AG20443 (cell line): Measurements from ENCODE around the gene TNFAIP8L3.
A peak's percentile ranks its signal among the peaks of the same experiment; 100 is the strongest.
"Not testable (repeated sequence)": the region's sequence is repeated elsewhere in the genome, so short reads cannot be mapped to it uniquely, and the experiment has no call there.

Experiments
- DNase-seq: peaks from one replicate; pipeline ENCODE4 v3.0.0; 2012; ENCODE audit warnings: low spot score, mixed read lengths

Gene TNFAIP8L3

GRCh38 chr15:51060030-51060673 is 34.6 kb downstream of the TNFAIP8L3 start:
- DNase-seq, result no peak

DNA sequence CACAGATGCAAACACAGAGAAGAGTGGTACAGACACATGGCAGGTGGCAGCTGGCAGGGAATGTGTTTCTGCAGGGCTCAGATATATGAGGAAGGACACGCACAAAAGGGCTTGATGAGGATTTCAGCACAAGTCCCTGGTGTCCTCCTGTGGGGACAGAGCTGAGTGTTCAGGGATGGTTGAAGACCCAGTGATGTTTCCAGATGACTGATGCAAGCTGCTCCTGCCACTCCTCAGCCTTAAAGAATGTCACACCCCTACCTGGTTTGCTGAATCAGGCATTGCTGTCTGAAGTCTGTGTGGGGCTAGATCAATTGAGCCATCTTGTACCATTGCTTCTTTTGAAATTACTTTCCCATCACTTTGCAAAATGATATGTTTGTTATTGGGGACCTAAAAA is 40.2 kb downstream of the TNFAIP8L3 start:
- DNase-seq, result no peak

DNA sequence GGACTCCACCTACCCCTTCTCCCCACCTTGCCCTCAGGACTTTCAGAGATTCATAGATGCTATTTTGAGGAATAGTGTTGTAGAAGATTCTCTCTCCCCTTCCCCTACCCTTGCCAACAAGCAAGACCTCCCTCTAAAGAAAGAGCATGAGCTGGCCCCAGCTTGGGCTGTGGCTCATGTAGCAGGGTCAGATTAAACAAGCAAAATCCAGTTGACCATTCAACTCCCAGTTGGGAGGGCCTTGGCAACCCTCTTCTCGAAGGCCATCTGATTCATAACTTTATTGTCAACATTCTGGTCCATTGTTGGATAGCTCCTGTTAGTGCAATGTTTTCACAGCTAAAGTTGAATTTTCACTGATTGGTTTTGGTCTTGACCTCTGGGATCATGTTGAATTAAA is 41.1 kb downstream of the TNFAIP8L3 start:
- DNase-seq, result no peak

- peak; percentile 55 for DNase-seq
These were observed 42.9 kb downstream of the TNFAIP8L3 start for GRCh38 chr15:51051776-51052175.

DNA sequence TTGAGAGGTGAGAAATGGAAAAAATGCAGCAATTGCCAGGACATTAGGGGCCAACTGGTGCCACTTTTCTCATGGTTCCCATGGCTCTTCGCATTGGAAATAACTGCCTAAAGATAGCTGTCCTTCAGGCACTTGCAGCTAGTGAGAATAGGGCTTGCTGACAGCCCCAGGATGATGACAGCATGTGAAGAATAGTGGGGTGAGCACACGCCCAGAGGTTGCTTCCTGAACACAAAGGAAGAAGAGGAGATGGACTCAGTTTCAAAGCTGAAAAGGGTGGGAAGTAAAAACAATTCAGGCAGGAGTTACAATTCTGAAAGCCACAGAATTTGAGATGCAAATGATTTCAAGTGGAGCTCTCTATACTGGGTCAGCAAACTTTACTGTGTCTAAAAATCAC is 45.6 kb downstream of the TNFAIP8L3 start:
- no peak for DNase-seq

DNA sequence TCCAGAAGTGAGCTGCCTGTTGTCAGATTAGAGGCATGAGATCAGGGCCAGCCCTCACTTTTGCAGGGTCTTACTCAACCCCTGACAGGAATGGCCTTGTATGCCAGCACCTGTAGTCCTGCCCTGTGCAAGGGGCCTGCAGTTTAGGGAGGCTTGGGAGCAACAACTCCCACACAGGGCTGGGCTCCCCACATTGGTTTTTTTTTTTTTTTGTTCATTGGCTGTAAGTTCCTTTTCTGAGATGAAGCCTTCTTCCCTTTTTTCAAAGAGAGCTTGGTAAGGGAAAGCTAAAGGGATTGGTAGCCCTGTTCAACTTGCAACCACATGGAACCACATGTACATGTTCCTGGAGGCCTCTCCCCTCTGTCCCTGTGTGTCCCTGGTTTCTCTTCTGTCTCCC is 46.4 kb downstream of the TNFAIP8L3 start:
- DNase-seq, result peak; percentile 2

GRCh38 chr15:51046799-51047449 is 47.8 kb downstream of the TNFAIP8L3 start:
- DNase-seq, result peak; percentile 10

DNA sequence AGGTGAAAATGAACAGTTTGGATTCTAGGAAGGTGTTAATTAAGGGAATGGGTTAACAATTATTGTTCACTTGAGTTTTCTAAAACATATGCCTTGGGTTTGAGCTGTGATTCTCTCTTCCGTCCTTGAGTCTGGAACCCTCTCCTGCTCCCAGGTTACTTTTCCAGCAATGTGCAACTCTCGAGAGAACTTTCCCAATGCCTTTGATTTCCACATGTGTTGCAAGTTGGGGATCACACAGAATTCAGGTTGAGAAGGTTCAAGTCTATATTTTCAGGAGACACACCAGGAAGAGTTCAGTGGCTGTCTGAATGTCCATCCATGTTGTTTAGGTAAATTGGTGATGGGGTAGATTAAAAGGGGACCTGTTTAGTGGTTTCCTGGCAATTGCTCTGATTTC is 48.7 kb downstream of the TNFAIP8L3 start:
- DNase-seq, result peak; percentile 2

DNA sequence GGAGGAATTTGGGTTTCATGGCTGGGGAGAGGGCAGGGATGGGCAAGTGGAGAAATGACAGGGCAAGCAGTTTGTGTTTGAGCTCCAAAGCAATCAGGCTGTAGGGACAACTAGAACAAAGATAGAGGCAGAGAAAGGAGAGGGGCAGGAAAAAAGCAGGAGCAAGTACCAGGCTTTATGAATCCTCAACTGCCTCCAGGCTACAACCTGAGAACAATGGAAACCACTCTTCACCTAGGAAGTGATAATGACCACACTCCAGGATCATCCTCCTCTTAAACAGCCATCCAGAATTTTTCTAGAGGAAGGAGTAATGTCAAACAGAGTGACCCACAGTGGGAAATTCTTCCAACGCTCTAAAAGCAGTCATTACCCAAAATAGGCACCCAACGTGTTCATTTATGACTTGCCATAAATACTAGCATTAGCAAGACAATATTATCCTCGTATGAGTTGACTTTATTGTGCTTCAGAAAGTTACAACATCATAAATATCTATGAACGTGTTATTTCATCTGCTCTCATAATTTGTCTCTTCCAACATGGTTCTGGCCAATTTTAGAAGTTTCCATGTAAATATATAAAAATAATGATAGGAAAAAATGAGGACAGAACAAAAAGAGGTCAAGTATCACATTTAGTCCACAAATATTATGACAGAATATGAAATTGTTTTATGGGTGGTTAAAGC is 50.5 kb downstream of the TNFAIP8L3 start:
- no peak for DNase-seq

DNA sequence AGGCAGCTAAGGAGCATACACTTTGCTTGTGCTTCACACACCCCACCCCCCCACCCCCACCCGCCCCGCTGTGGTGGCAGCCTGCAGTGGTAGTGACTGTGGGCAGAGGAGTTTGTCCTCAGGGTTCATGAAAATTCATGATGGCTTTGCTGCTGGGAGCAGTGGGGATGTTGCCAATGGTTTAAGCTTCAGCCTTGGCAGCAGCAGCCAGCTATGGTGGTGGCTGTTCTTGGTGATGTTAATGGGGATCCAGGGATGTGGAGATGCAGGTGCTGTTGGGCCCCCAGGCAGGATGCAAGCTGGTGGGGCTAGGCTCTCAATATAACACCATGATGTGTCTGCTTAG is 55.8 kb downstream of the TNFAIP8L3 start:
- no peak for DNase-seq

DNA sequence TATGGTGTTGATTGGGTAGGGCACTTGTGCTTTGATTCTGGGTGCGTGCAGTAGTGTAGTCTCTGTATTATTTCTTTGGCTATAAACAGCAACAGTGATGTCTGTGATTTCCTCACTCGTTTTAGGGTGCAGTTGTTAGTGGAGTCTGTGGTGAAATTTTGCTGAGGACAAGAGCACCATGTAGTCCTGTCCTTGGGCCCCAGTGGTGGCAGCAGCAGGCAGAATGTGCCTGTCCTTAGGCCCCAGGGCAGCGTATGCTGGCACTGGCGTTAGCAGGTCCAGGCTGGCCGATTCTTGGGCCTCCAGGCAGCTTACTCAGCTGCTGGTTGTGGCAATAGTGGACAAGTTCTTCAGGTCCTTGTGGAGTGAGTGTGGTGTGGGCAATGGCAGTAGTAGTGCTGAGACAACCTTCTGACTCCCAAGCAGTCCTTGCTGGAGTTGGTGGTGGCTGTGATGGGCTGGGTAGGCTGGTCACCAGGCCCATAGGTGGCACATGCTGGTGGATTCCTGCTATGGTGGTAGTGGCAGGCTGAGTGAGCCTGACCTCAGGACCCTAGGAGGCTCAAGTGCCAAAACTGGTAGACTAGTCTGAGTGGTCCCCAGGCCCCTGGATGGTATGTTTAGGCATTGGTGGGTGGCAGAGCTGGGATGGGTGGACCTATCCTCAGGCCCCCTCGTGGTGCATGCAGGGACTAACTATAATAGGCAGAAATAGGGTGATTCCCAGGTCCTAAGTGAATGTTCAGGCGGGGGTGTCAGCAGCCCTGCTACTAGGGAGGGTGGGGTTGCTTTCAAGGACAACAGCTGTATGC is 56.3 kb downstream of the TNFAIP8L3 start:
- DNase-seq, result no peak

DNA sequence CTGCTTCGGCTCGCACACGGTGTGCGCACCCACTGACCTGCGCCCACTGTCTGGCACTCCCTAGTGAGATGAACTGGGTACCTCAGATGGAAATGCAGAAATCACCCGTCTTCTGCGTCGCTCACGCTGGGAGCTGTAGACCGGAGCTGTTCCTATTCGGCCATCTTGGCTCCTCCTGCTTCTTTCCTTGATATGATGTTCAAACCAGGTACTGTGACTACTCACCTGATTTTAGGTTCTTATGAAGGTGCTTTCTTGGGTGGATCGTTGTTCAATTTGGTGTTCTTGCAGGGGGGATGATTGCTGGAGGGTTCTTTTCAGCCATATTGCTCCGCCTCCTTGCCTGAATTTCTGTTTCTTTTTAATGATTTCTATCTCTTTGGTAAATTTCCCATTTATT is 57.2 kb downstream of the TNFAIP8L3 start:
- DNase-seq, result not testable (repeated sequence)

GRCh38 chr15:51030649-51031316 is 63.9 kb downstream of the TNFAIP8L3 start:
- DNase-seq, result peak; percentile 73

- no peak for DNase-seq
These were observed 69.3 kb downstream of the TNFAIP8L3 start for GRCh38 chr15:51025454-51025846.

- peak; percentile 26 for DNase-seq
These were observed 69.8 kb downstream of the TNFAIP8L3 start for GRCh38 chr15:51024735-51025453.

GRCh38 chr15:51023499-51023898 is 71.2 kb downstream of the TNFAIP8L3 start:
- DNase-seq, result no peak

DNA sequence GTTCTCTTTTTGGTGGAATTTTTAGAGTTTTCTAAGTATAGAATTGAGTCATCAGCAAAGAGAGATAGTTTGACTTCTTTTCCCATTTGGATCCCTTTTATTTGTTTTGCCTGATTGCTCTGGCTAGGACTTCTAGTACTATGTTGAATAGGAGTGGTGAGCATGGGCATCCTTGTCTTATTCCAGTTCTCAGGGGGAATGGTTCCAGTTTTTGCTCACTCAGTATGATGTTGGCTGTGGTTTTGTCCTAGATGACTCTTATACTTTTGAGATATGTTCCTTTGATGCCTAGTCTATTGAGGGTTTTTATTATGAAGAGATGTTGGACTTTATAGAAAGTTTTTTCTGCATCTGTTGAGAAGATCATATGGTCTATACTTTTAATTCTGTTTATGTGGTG is 72.5 kb downstream of the TNFAIP8L3 start:
- no peak for DNase-seq

DNA sequence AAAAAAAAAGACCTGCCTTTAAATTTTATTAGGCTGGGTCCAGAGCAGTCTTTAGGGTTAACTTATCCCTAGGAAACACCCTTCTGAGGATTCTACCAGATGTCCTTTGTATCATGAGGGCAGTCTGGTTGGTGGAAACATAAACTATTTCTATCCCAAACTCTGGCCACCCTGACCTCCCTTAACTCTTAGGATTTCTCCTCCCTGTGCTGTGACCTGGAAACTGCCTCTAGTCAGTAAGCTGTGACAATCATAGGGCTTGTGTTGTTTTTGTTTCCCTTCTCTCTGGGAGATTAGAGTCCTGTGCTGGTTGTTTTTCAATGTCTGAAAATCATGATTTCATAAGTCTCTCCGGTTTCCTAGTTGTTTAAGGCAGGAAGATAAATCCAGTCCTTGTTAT is 78.1 kb downstream of the TNFAIP8L3 start:
- no peak for DNase-seq

- DNase-seq, result no peak
These were observed 83.5 kb downstream of the TNFAIP8L3 start for GRCh38 chr15:51011212-51011611.

DNA sequence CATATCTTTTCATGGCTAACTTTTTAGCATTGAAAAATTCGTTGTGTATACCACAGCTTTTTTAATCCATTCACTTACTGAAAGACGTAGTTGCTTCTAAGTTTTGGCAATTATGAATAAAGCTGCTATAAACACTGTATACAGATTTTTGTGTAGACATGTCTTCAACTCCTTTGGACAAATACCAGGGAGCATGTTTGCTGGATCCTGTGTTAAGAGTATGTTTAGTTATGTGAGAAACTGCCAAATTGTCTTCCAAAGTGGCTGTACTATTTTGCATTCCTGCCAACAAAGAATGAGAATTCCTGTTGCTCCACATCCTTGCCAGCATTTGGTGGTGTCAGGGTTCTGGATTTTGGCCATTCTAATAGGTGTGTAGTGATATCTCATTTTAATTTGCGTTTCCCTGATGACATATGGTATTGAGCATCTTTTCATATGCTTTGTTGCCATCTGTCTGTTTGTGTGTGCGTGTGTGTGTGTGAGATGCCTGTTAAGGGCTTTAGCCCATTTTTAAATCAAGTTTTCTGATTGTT is 87.5 kb downstream of the TNFAIP8L3 start:
- no peak for DNase-seq
